HUES48 (cell line): ENCODE measurements around the gene NPC1L1.

ENCODE experiments used
- H3K27ac ChIP-seq: one replicate; pipeline ENCODE4 v1.7.0; 2013; ENCODE audit warnings: low read depth, low read length, inconsistent platforms
- H3K27me3 ChIP-seq: 2 replicates; pipeline ENCODE4 v1.6.1; 2013; ENCODE audit warnings: mild to moderate bottlenecking, low read length; ENCODE audit not compliant: control insufficient read depth, insufficient read depth
- H3K36me3 ChIP-seq: 2 replicates; pipeline ENCODE4 v1.6.1; 2013; ENCODE audit warnings: low read length; ENCODE audit not compliant: control insufficient read depth, insufficient read depth
- H3K4me1 ChIP-seq: 2 replicates; pipeline ENCODE4 v1.6.1; 2013; ENCODE audit warnings: mild to moderate bottlenecking, low read length; ENCODE audit not compliant: control insufficient read depth, insufficient read depth
- H3K4me3 ChIP-seq: 2 replicates; pipeline ENCODE4 v1.5.1; 2013; ENCODE audit warnings: mild to moderate bottlenecking, low read depth, low read length
- H3K9ac ChIP-seq: 2 replicates; pipeline ENCODE4 v1.6.1; 2013; ENCODE audit warnings: mild to moderate bottlenecking, low read depth, low read length, moderate library complexity
- H3K9me3 ChIP-seq: 2 replicates; pipeline ENCODE4 v1.6.1; 2013; ENCODE audit warnings: low read length; ENCODE audit not compliant: control insufficient read depth, insufficient read depth

The NPC1L1 gene

DNA sequence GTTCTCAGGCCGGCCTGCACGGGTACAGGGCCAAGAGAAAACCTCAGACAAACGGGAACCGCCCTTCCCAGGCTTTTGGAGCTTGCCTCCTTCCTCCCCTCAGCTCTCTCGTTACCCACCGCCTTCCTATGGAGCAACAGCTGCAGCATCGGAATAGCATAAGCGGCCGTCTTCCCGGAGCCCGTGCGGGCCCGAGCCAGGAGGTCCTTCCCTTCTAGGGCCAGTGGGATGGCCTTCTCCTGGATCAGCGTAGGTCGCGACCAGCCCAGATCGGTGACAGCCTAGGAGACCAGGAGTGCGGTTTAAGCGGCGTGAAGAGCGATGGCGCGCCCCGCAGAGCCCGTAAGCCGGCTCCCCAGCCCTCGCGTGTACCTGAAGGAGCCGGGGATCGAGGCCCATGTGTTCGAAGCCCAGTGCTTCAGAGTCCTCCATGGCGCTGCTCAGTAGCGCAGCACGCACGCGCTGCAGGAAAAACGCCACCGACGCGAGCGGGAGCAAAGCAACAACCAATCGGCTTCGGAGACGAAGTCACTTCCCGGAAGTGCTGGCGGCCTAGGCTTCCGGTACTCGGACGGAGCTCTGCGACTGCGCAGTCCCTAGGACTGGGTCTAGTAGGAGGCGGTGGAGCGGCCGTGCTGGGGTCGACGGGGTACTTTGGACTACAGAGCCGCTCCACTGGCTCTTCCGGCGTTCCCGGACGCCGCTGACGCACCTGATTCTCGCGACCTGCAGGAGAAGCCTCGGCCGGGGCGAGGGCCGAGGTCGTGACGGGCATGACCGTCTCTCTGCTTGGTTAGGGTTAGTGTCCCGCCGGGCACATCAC is 32.5 kb upstream of the NPC1L1 start, which contains the start of gene DDX56:
DDX56 (minus strand) TSS at position 445 of the 823 bp plus-strand sequence; CDS start at position 432, 13 bp downstream.
- Histone ChIP-seq H3K36me3 (peaks cover 70% of the 10 kb centered on the region), H3K9ac (peak within 1 kb of the TSS; percentile 91), H3K27me3 (no peaks in the 10 kb centered on the region), H3K27ac (peak within 1 kb of the TSS; percentile 86), H3K9me3 (no peaks in the 10 kb centered on the region), H3K4me1 (peaks cover 15% of the 10 kb centered on the region), H3K4me3 (peak within 1 kb of the TSS; percentile 89)

DNA sequence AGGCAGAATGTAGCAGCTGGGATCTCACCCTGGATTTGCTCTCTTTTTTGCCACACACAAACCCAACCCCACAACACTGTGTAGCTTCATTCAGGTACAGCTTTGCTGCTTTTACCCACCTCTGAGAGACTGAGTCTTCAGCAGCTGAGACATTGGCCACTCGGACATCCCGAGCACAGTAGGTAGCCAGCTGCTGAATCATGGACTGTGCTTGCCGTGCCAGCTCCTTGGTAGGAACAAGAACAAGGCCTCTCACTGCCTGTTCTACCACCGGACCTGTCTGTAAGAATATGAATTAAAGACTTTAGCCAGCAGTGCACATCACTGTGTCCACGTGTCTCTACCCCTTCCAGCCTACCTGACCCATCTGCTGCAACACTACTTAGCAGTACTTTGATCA is 31.6 kb upstream of the NPC1L1 start:
- no peak overlapping the region for H3K27ac ChIP-seq
- H3K4me1 ChIP-seq: peaks cover 15% of the 10 kb centered on the region
- H3K27me3 ChIP-seq: no peaks in the 10 kb centered on the region
- H3K36me3 ChIP-seq: peaks cover 70% of the 10 kb centered on the region
- H3K4me3 ChIP-seq: peak overlapping the region; percentile 89
- no peaks in the 10 kb centered on the region for H3K9me3 ChIP-seq
- 0 out of 2 replicates have a peak overlapping the region, but pooled peaks have one; percentile 91 for H3K9ac ChIP-seq

DNA sequence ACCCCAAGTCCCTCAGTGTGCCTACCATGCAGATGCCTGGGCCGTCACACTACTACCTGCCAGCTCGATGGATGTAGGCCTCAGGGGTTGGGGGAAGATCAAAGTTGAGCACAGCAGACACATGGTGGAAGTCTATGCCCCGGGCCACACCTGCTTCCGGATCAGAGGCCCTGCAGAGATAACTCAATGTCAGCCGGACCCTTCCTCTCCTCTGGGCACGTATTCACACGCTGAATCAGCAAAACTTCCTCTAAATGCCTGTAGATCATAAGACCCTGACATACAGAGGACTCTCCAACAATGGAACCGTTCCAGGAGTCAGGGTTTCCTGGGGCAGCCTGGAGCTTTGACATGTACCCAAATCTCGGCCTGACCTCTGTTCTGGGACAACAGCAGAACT is 28.8 kb upstream of the NPC1L1 start:
- no peak overlapping the region for H3K27ac ChIP-seq
- no peak overlapping the region for H3K9ac ChIP-seq
- H3K27me3 ChIP-seq: no peaks in the 10 kb centered on the region
- H3K4me1 ChIP-seq: peaks cover 12% of the 10 kb centered on the region
- no peaks in the 10 kb centered on the region for H3K9me3 ChIP-seq
- H3K36me3 ChIP-seq: peaks cover 80% of the 10 kb centered on the region
- H3K4me3 ChIP-seq: no peak overlapping the region

DNA sequence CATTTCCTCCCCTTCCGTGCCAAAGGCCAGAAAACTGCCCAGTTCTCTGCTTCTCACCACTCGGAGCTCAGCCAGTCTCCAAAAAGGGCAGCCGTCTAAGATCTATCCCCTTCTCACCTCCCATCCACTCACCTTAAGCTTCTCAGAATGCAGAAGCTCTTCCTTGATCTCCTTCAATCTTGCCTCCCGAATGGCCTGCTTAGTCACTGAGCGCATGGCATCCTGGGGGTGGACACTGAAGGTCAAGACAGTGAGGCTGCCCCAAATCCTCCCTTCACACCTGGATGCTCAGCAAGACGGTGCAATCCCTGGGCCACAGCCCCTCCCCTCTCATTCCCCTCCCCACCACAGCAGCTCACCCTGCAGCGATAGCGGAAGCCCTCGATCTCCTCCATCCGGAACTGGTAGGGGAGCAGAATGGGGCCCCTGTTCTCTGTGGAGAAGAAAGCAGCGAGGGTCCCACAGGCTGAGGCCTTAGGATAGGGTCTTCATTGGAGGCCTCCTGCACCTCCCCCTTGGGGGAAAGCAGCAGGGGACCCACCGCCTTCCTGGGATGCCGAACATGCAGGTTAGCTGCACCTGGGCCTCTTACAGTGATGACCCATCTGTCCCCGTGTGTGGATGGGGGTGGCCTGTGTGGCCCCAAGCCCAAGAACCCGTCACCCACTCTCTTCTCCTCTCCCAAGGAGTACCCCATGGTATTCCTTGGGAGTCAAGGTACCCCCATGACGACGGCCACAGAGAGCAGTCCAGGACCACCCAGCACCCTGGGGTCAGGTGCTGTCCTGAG is 27.8 kb upstream of the NPC1L1 start:
- Histone ChIP-seq H3K9ac (no peak overlapping the region), H3K27ac (no peak overlapping the region), H3K4me1 (peaks cover 4% of the 10 kb centered on the region; the same call in 1 of the 2 replicates), H3K27me3 (no peaks in the 10 kb centered on the region), H3K4me3 (no peak overlapping the region), H3K9me3 (no peaks in the 10 kb centered on the region), H3K36me3 (peaks cover 88% of the 10 kb centered on the region)

DNA sequence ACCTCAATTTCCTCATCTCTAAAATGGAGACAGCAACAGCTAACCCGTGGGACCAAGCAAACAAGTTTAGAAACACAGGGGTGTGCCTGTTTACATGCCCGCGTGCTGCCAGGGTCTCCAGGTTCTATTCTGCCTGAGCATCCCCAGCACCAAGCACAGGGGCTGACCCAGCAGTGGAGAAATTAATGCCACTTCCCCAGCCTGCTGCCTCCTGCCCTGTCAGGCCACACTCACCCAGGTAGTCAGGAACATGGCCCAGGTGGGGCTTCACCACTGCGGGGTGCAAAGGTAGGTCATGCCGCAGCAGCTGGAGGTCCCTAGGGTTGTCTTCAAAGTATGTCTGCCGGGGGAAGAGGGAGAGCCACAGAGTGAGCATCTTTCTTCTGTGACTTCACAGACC is 26.8 kb upstream of the NPC1L1 start:
- H3K9ac ChIP-seq: no peak overlapping the region
- peaks cover 3% of the 10 kb centered on the region; the same call in 1 of the 2 replicates for H3K4me1 ChIP-seq
- H3K9me3 ChIP-seq: no peaks in the 10 kb centered on the region
- no peaks in the 10 kb centered on the region for H3K27me3 ChIP-seq
- H3K36me3 ChIP-seq: peaks cover 86% of the 10 kb centered on the region
- H3K4me3 ChIP-seq: no peak overlapping the region
- H3K27ac ChIP-seq: no peak overlapping the region

DNA sequence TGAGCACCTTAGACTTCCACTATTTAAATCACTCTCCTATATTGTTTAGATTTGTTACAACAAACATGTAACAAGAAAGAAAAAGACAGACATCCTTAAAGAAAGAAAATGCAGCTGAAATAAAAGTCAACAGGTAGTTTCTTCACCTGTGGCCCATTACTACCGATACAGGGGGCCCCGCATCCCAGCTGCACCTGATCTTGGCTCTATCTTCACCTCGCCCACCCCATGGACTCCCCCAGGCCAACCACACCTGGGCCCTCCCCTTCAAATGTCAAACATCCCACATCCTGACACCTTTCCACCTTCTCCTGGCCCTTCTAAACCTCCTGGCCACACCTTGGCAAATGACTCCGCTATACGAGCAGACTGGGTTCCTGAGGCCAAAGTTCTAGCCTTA is 25.6 kb upstream of the NPC1L1 start:
- H3K27me3 ChIP-seq: no peaks in the 10 kb centered on the region
- H3K27ac ChIP-seq: no peak overlapping the region
- H3K4me3 ChIP-seq: no peak overlapping the region
- no peaks in the 10 kb centered on the region for H3K9me3 ChIP-seq
- H3K36me3 ChIP-seq: peaks cover 74% of the 10 kb centered on the region
- H3K9ac ChIP-seq: no peak overlapping the region
- H3K4me1 ChIP-seq: no peaks in the 10 kb centered on the region

DNA sequence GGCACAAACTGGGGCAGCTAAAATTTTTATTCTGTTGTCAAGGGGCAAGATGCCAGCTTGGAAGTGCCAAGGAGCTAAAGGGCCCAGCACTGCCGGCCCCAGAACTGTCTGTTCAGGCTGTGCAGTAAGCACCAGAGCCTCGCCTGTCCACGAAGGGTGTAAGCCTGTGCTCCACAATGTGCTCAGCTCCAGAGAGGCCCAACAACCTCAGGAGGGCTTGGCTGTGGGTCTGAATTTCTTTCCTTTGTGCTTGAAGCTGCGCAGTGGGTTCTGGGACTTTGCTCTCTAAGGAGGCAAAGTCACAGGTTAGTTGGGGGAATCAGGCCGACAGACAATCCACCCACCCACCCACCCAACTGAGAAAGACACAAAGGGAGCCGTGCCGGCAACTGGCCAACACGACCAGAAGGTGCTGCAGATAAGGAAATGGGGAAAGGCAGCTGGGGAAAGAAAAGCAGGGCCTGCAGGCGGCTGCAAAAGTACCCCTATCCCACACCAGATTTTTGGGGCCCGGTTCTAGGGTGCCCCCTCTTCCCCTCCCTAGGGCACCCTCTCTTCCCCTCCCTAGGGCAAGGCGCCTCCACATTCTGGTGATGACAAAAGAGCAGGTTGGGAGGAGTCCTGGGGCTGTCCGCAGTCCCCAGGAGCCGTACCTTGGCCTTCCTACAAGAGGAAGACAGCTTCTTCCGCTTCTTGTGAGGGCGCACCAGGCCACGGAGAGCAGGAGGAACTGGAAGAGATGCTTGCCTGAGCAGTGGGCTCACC is 24.8 kb upstream of the NPC1L1 start:
- Histone ChIP-seq H3K27ac (peak overlapping the region; percentile 33), H3K27me3 (no peaks in the 10 kb centered on the region), H3K9me3 (no peaks in the 10 kb centered on the region), H3K4me1 (no peaks in the 10 kb centered on the region), H3K36me3 (peaks cover 67% of the 10 kb centered on the region), H3K4me3 (no peak overlapping the region), H3K9ac (no peak overlapping the region)

DNA sequence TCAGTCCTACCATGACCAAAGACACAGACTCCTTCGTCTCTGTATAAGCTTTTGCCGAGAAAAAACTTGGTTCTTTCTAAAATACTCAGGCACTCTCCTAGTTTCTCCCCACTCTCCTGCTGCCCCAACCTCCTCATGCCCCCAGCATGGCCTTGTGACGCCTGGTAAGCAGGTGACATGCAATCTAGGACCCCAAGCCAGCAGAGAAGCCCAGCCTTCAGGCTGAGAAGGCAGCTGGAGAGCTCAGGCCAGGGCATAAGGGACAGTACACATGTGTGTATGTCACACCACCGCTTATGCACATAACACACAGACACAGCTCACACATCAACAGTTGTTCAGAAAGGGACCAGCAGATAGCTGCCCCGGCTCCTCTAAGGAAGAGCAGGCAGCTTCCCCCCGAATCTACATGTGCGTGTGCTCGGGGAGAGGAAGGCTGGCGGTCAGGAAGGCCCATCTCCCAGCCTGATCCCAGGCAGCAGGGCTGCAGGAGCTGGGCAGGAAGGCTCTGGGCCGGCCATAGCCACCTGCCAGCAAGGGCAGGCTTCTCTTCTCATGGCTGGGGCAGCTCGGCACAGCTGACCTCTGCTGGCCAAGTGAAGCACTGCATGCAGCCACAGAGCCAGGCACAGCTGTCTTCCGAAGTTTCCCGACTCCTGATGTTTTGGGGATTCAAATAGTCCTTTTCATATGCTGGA is 24.1 kb upstream of the NPC1L1 start:
- H3K27me3 ChIP-seq: no peaks in the 10 kb centered on the region
- peaks cover 60% of the 10 kb centered on the region for H3K36me3 ChIP-seq
- H3K4me1 ChIP-seq: no peaks in the 10 kb centered on the region
- no peaks in the 10 kb centered on the region for H3K9me3 ChIP-seq
- no peak overlapping the region for H3K27ac ChIP-seq
- no peak overlapping the region for H3K9ac ChIP-seq
- no peak overlapping the region for H3K4me3 ChIP-seq

DNA sequence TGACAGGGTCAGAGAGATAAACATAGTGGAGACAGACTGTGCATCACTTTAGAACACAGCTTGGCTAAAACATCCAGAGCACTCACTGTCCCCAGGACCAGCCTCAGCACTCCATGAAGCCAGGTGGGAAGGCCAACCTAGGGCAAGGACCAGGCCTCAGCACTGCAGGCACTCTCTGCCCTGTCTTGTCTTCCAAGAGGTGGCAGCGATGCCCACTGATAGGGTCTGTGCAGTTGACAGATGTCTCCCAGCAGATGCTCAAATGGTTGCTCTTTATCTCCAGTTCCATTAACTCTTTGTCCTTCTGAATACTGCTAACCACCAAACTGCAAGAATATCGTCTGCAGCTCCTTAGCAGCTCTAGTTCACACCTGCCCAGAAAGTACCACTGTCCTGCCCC is 23.5 kb upstream of the NPC1L1 start:
- H3K36me3 ChIP-seq: peaks cover 53% of the 10 kb centered on the region
- no peak overlapping the region for H3K27ac ChIP-seq
- no peaks in the 10 kb centered on the region for H3K27me3 ChIP-seq
- H3K4me1 ChIP-seq: no peaks in the 10 kb centered on the region
- H3K4me3 ChIP-seq: no peak overlapping the region
- no peaks in the 10 kb centered on the region for H3K9me3 ChIP-seq
- H3K9ac ChIP-seq: no peak overlapping the region

DNA sequence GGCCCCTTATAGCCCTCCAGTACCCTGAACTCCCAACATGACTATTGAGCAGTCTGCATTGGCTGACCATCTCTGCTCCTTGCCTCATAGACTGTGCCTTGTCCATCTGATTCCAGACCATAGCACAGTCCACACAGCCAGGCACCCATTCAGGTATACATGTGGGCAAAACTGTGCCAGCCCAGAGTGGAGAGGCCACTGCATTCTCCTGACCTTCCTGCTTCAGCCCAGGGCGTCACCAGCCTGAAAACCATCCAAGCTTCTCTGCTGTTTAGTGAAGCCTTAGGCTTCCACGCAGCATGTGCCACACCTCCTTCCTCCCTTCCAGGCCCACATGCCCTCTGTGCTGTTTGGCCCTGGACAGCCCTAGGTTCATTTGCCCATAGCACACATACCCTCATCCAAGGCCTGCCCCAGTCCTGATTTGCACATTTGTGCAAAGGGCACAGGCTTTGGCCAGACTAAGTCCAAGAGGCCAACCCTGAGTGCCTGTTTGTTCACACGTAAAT is 22.1 kb upstream of the NPC1L1 start:
- Histone ChIP-seq H3K27ac (no peak overlapping the region), H3K36me3 (peaks cover 39% of the 10 kb centered on the region)

More for the DNA sequence above, 22.1 kb upstream of the NPC1L1 start:
- no peak overlapping the region for H3K9ac ChIP-seq
- H3K27me3 ChIP-seq: no peaks in the 10 kb centered on the region
- H3K4me1 ChIP-seq: no peaks in the 10 kb centered on the region
- no peak overlapping the region for H3K4me3 ChIP-seq
- H3K9me3 ChIP-seq: no peaks in the 10 kb centered on the region
